ENCODE measurements around the gene ARIH1.
"Not testable (repeated sequence)": the region's sequence is repeated elsewhere in the genome, so short reads cannot be mapped to it uniquely, and the experiment has no call there.

ARIH1 gene

GRCh38 chr15:72593838-72594237, 119.7 kb downstream of the ARIH1 start:
- in situ Hi-C loops (cut with MboI; ENCODE audit: low sequenced_read_pairs): no loop called here

GRCh38 chr15:72599855-72600464, 125.8 kb downstream of the ARIH1 start:
- in situ Hi-C loops (cut with MboI; ENCODE audit: low sequenced_read_pairs): no loop called here

GRCh38 chr15:72604794-72605193, 130.7 kb downstream of the ARIH1 start:
- in situ Hi-C loops (cut with MboI; ENCODE audit: low sequenced_read_pairs): no loop called here

GRCh38 chr15:72608084-72608483, 134.0 kb downstream of the ARIH1 start:
- in situ Hi-C loops (cut with MboI; ENCODE audit: low sequenced_read_pairs): not testable (repeated sequence)

GRCh38 chr15:72609862-72610261, 135.7 kb downstream of the ARIH1 start:
- in situ Hi-C loops (cut with MboI; ENCODE audit: low sequenced_read_pairs): no loop called here

GRCh38 chr15:72612324-72612723, 138.2 kb downstream of the ARIH1 start:
- in situ Hi-C loops (cut with MboI; ENCODE audit: low sequenced_read_pairs): not testable (repeated sequence)

GRCh38 chr15:72614810-72615532, 140.8 kb downstream of the ARIH1 start:
- in situ Hi-C loops (cut with MboI; ENCODE audit: low sequenced_read_pairs): no loop called here

- in situ Hi-C loops (cut with MboI; ENCODE audit: low sequenced_read_pairs): not testable (repeated sequence)
Measured at GRCh38 chr15:72615533-72616233, 141.6 kb downstream of the ARIH1 start.

- in situ Hi-C loops (cut with MboI; ENCODE audit: low sequenced_read_pairs): no loop called here
Measured at GRCh38 chr15:72616491-72617210, 142.5 kb downstream of the ARIH1 start.

GRCh38 chr15:72623854-72624253, 149.7 kb downstream of the ARIH1 start:
- in situ Hi-C loops (cut with MboI; ENCODE audit: low sequenced_read_pairs): not testable (repeated sequence)

- in situ Hi-C loops (cut with MboI; ENCODE audit: low sequenced_read_pairs): not testable (repeated sequence)
Measured at GRCh38 chr15:72626153-72626552, 152.0 kb downstream of the ARIH1 start.

- in situ Hi-C loops (cut with MboI; ENCODE audit: low sequenced_read_pairs): not testable (repeated sequence)
Measured at GRCh38 chr15:72628249-72629067, 154.3 kb downstream of the ARIH1 start.

GRCh38 chr15:72629068-72629570, 155.0 kb downstream of the ARIH1 start:
- in situ Hi-C loops (cut with MboI; ENCODE audit: low sequenced_read_pairs): not testable (repeated sequence)

GRCh38 chr15:72636519-72637282, 162.6 kb downstream of the ARIH1 start:
- in situ Hi-C loops (cut with MboI; ENCODE audit: low sequenced_read_pairs): not testable (repeated sequence)

- in situ Hi-C loops (cut with MboI; ENCODE audit: low sequenced_read_pairs): not testable (repeated sequence)
Measured at GRCh38 chr15:72639759-72640483, 165.8 kb downstream of the ARIH1 start.

GRCh38 chr15:72642271-72642670, 168.1 kb downstream of the ARIH1 start:
- in situ Hi-C loops (cut with MboI; ENCODE audit: low sequenced_read_pairs): not testable (repeated sequence)

- in situ Hi-C loops (cut with MboI; ENCODE audit: low sequenced_read_pairs): not testable (repeated sequence)
Measured at GRCh38 chr15:72648631-72649253, 174.6 kb downstream of the ARIH1 start.

Measured in HL-60/S4 (cell line).